IgD-negative memory B cell (primary cell): ENCODE measurements around the gene TMEM175. TPM values are rescaled to one million over a fixed set of nuclear protein-coding genes. Genes with fewer than 3 reads are reported as not detected.
"Not testable (repeated sequence)": the region's sequence is repeated elsewhere in the genome, so short reads cannot be mapped to it uniquely, and the experiment has no call there.

ENCODE experiments used
- H3K27ac Mint-ChIP-seq, 3 donors: one replicate each; pipeline ENCODE4 v1.8.0; 2020 to 2022; ENCODE audit warnings: mild to moderate bottlenecking in 3 of 3, mixed read lengths in 3 of 3, moderate library complexity in 1 of 3
- H3K27me3 Mint-ChIP-seq: one replicate; pipeline ENCODE4 v1.8.0; 2021; ENCODE audit warnings: mixed read lengths
- H3K36me3 Mint-ChIP-seq: one replicate; pipeline ENCODE4 v1.8.0; 2020; ENCODE audit warnings: mild to moderate bottlenecking, mixed read lengths
- H3K4me1 Mint-ChIP-seq, 3 donors: one replicate each; pipeline ENCODE4 v1.8.0; 2020 to 2022; ENCODE audit warnings: mixed read lengths in 3 of 3, mild to moderate bottlenecking in 1 of 3
- H3K4me3 Mint-ChIP-seq, 4 donors: one replicate each; pipeline ENCODE4 v1.8.0; 2020 to 2022; ENCODE audit warnings: mild to moderate bottlenecking in 4 of 4, mixed read lengths in 4 of 4, moderate library complexity in 3 of 4
- H3K9me3 Mint-ChIP-seq, 3 donors: one replicate each; pipeline ENCODE4 v1.8.0; 2020 to 2021; ENCODE audit warnings: mixed read lengths in 3 of 3, mild to moderate bottlenecking in 1 of 3
- polyA plus RNA-seq: library from polyadenylated mRNA; unstranded; fragments of 300-500 nt; fragmentation: Illumina TruSeq; gene quantifications from one replicate; pipeline ENCODE4 v1.2.3, GENCODE V29; 2021

TMEM175 gene
- polyA plus RNA-seq, 1 donor from 2014 or later: 20.0 TPM

DNA sequence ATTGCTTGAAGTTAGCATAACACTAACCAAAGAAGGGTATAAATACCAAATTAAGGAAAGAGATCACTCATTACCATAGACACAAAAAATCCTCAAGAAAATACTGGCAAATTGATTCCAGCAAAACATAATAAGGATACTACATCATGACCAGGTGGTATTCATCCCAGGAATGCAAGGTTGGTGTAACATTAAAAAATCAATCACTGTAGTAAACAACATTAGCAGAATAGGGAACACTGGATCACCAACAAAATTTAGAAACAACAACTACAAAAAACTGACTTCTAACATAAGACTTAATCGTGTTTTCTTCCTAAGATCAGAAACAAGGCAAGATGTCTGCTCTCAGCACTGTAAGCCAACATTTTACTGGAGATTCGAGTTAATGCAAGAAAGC is 14.3 kb upstream of the TMEM175 start:
- H3K9me3 Mint-ChIP-seq: peaks cover 0 to 3% (median 0%) of the 10 kb centered on the region in 3 donors
- H3K27ac Mint-ChIP-seq: no peak overlapping the region
- peak overlapping the region in 1 of 4 donors; percentile 18 for H3K4me3 Mint-ChIP-seq
- H3K27me3 Mint-ChIP-seq: no peaks in the 10 kb centered on the region
- peaks cover 3% of the 10 kb centered on the region for H3K36me3 Mint-ChIP-seq
- peaks cover 44 to 58% (median 50%) of the 10 kb centered on the region in 3 donors for H3K4me1 Mint-ChIP-seq

DNA sequence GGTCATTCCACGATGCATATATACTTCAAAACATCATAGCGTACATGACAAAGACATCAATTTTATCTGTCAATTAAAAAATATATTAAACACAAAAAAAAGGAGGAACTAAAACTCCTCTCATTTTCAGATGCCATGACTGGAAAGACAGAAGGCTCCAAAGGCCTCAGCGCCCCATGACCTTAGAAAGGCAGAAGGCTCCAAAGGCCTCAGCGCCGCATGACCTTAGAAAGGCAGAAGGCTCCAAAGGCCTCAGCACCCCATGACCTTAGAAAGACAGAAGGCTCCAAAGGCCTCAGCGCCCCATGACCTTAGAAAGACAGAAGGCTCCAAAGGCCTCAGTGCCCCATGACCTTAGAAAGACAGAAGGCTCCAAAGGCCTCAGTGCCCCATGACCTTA is 13.7 kb upstream of the TMEM175 start:
- not testable (repeated sequence) for H3K36me3 Mint-ChIP-seq, H3K27ac Mint-ChIP-seq, H3K4me3 Mint-ChIP-seq, H3K9me3 Mint-ChIP-seq, H3K27me3 Mint-ChIP-seq
- H3K4me1 Mint-ChIP-seq: peaks cover 47 to 62% (median 50%) of the 10 kb centered on the region in 3 donors

DNA sequence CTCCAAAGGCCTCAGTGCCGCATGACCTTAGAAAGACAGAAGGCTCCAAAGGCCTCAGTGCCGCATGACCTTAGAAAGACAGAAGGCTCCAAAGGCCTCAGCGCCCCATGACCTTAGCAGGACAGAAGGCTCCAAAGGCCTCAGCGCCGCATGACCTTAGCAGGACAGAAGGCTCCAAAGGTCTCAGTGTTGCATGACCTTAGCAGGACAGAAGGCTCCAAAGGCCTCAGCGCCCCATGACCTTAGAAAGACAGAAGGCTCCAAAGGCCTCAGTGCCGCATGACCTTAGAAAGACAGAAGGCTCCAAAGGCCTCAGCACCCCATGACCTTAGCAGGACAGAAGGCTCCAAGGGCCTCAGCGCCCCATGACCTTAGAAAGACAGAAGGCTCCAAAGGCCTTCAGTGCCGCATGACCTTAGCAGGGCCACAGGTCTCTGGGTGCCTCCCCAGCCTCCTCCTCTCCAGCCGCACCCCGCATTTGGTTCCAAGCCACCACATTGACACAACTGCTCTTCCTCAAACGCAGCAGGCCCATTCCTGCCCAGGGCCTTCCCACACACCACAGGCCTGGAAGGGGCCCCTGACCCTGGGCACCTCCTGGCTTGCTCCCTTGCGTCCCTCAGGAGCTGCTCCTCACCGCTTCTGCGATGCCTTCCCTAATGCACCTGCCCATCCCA is 13.1 kb upstream of the TMEM175 start:
- Mint-ChIP-seq H3K4me3 (peak overlapping the region in 1 of 4 donors; percentile 56), H3K27ac (peak overlapping the region in 1 of 3 donors; percentile 52), H3K4me1 (peaks cover 48 to 63% (median 52%) of the 10 kb centered on the region in 3 donors)
- H3K9me3 Mint-ChIP-seq, H3K36me3 Mint-ChIP-seq, H3K27me3 Mint-ChIP-seq: not testable (repeated sequence)

DNA sequence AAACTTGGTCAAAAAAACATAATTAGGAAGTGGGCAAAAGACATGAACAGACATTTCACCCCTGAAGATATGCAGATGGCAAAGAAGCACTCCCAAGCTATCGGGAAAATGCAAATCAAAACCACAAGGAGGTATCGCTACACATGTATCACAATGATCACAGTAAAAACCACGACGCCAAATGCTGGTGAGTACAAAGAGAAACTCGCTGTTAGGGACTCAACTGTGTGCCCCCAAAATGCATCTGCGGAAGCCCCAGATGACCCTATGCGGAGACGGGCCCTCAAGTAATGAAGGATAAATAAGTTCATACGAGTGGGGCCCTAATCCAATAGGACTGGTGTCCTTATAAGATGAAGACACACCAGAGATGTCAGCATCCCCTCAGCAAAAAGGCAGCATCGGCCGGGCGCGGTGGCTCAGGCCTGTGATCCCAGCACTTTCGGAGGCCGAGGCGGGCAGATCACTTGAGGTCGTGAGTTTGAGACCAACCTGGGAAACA is 10.4 kb upstream of the TMEM175 start:
- H3K9me3 Mint-ChIP-seq: peaks cover 0 to 3% (median 0%) of the 10 kb centered on the region in 3 donors
- peaks cover 5% of the 10 kb centered on the region for H3K36me3 Mint-ChIP-seq
- peak overlapping the region; percentile 60 to 92 (median 87) for H3K4me3 Mint-ChIP-seq
- no peaks in the 10 kb centered on the region for H3K27me3 Mint-ChIP-seq
- peak overlapping the region; percentile 88 to 97 (median 97) for H3K27ac Mint-ChIP-seq
- peaks cover 54 to 60% (median 55%) of the 10 kb centered on the region in 3 donors for H3K4me1 Mint-ChIP-seq

DNA sequence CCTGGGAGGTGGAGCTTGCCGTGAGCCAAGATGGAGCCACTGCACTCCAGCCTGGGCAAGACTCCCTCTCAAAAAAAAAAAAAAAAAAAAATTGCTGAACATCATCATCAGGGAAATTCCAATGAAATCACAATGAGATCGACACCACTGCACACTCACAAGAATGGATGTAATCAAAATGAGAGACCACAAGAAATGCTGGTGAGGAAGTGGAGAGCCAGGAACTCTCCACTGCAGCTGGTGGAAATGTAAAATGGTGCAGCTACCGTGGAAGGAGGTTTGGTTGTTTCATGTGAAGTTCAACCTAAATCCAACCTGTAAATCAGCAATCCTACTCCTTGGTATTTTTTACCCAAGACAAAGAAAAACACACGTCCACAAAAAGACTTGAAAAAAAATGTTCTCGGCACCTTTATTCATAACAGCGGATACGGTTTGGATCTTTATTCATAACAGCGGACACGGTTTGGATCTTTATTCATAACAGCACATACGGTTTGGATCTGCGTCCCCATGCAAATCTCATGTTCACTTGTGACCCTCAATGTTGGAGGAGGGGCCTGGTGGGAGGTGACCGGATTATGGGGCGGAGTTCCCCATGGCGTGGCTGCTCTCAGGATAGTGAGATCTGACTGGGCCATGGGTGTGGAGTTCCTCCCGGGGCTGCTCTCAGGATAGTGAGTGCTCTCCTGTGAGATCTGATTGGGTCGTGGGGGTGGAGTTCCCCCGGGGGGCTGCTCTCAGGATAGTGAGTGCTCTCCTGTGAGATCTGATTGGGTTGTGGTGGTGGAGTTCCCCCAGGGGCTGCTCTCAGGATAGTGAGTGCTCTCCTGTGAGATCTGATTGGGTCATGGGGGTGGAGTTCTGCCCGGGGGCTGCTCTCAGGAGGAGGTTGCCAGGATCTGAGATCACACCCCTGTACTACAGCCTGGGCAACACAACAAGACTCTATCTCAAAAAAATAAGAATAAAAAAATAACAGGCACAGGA is 7.9 kb upstream of the TMEM175 start:
- Mint-ChIP-seq H3K4me1 (peaks cover 41 to 51% (median 51%) of the 10 kb centered on the region in 3 donors), H3K9me3 (peaks cover 0 to 2% (median 0%) of the 10 kb centered on the region in 3 donors), H3K36me3 (peaks cover 4% of the 10 kb centered on the region), H3K4me3 (peak overlapping the region; percentile 23 to 85 (median 69)), H3K27me3 (no peaks in the 10 kb centered on the region), H3K27ac (peak overlapping the region; percentile 84 to 94 (median 90))

DNA sequence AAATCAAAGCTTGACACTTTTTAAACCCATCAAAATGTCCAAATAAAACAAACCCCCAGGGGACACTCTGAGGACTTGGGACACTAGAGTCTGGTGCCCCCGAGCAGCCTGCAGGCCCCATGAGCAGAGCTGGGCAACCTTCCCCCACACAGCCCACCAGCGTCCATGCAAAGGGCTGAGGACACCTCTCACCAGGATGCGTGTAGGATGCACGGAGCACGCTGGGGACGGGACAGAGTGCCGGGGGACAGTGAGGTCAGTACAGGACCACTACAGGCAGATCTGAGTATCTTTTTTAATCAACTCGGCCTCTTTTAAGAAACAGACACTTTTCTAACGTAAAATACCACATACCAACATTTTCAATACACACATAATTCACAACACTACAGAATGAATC is 7.1 kb upstream of the TMEM175 start:
- peaks cover 2% of the 10 kb centered on the region for H3K36me3 Mint-ChIP-seq
- no peaks in the 10 kb centered on the region for H3K9me3 Mint-ChIP-seq
- H3K4me3 Mint-ChIP-seq: peak overlapping the region in 1 of 4 donors; percentile 71
- no peaks in the 10 kb centered on the region for H3K27me3 Mint-ChIP-seq
- peak overlapping the region; percentile 73 to 94 (median 84) for H3K27ac Mint-ChIP-seq
- peaks cover 38 to 50% (median 48%) of the 10 kb centered on the region in 3 donors for H3K4me1 Mint-ChIP-seq

DNA sequence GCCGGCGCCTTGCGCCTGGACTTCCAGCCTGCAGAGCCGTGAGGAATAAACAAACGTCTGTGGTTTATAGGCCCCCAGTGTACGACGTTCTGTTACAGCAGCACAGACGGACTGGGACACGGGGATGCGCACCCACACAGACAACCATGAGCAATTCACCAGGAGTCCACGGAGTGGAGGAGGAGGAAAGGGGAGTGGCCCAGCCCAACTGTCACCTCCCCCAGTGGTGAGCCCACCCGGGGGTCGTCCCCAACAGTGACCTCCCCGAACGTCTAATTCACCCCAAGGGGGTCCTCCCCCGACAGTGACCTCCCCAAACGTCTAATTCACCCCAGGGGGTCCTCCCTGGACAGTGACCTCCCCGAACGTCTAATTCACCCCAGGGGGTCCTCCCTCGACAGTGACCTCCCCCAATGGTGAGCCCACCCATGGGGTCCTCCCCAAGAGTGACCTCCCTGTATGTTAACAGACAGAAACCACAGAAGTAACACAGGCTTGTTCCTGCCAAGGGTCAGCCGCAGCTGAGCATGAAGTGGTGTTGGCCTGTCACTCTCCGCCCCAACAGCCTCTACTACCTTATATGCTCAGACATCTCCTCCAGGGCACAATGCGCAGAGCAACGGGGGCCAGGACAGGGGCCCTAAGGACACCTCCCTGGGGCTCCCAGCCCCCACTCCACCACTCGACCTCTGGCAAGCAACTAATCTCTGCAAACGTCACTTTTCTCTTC is 6.3 kb upstream of the TMEM175 start:
- Mint-ChIP-seq H3K36me3 (peaks cover 2% of the 10 kb centered on the region), H3K9me3 (no peaks in the 10 kb centered on the region), H3K27ac (peak overlapping the region in 2 of 3 donors; percentile 47 to 84), H3K4me3 (peak overlapping the region in 2 of 4 donors; percentile 63 to 73), H3K27me3 (no peaks in the 10 kb centered on the region), H3K4me1 (peaks cover 46 to 55% (median 55%) of the 10 kb centered on the region in 3 donors)

DNA sequence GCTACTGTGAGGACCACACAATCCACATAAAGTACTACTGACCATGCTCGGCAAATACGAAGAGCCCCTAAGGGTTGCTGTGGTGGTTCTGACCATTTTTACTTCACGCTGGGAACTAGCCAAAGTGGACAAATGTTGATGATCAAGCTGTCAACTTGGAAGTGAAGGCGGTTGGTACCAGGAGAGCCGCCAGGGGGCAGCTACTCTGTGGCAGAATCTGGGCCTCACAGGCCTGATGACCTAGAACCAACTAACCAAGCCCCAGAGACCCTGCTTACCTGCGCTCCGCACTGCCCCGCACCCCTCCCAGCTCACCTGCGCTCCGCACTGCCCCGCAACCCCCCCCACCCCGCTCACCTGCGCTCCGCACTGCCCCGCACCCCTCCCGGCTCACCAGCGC is 5.7 kb upstream of the TMEM175 start:
- peak overlapping the region in 1 of 3 donors; percentile 83 for H3K27ac Mint-ChIP-seq
- H3K9me3 Mint-ChIP-seq: no peaks in the 10 kb centered on the region
- peak overlapping the region in 1 of 4 donors; percentile 73 for H3K4me3 Mint-ChIP-seq
- peaks cover 43 to 57% (median 56%) of the 10 kb centered on the region in 3 donors for H3K4me1 Mint-ChIP-seq
- no peaks in the 10 kb centered on the region for H3K27me3 Mint-ChIP-seq
- H3K36me3 Mint-ChIP-seq: peaks cover 2% of the 10 kb centered on the region

DNA sequence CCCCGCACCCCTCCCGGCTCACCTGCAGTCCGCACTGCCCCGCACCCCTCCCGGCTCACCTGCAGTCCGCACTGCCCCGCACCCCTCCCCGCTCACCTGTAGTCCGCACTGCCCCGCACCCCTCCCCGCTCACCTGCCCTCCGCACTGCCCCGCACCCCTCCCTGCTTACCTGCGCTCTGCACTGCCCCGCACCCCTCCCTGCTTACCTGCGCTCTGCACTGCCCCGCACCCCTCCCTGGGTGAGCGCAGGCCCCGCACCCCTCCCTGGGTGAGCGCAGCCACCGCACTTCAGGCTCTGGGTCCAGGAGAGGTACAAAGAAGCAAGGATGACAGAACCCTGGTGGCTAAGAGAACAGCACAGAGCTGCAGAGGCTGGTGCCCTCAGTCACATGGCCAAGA is 4.7 kb upstream of the TMEM175 start:
- peaks cover 39 to 49% (median 49%) of the 10 kb centered on the region in 3 donors for H3K4me1 Mint-ChIP-seq
- not testable (repeated sequence) for H3K27ac Mint-ChIP-seq, H3K27me3 Mint-ChIP-seq, H3K36me3 Mint-ChIP-seq, H3K9me3 Mint-ChIP-seq, H3K4me3 Mint-ChIP-seq

DNA sequence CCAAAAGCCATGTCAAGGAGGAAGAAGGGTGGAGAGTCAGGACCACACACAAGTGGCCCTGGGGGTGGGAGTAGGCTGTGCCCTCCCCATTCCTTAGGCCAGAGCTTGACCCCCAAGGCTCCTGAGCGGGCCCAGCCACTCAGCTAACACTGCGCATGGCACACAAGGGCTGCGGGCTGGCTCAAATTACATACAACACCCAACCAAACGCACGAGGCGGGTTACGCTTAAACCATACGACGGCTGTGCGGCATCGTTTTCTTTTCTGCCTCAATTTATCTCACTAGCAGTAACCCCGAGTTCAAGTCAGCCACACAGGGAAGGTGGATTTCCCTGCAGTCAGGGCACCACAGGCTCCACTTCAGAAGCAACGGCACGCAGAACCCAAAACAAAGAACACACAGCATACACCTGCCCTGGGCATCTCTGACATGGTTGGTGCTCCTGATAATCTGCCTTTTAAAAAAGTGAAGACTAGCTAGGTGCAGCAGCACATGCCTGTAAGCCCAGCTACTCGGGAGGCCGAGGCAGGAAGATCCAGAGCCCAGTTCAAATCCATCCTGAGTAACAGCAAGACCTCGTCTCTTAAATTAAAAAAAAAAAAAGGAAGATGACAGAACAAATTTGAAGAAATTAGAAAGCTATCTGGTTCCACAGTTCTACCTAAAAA is 3.0 kb upstream of the TMEM175 start:
- Mint-ChIP-seq H3K4me3 (peak overlapping the region in 3 of 4 donors; percentile 39 to 74 (median 53)), H3K27me3 (no peaks in the 10 kb centered on the region), H3K4me1 (peaks cover 38 to 47% (median 46%) of the 10 kb centered on the region in 3 donors), H3K27ac (peak overlapping the region in 2 of 3 donors; percentile 42 to 67), H3K36me3 (peaks cover 2% of the 10 kb centered on the region), H3K9me3 (no peaks in the 10 kb centered on the region)

DNA sequence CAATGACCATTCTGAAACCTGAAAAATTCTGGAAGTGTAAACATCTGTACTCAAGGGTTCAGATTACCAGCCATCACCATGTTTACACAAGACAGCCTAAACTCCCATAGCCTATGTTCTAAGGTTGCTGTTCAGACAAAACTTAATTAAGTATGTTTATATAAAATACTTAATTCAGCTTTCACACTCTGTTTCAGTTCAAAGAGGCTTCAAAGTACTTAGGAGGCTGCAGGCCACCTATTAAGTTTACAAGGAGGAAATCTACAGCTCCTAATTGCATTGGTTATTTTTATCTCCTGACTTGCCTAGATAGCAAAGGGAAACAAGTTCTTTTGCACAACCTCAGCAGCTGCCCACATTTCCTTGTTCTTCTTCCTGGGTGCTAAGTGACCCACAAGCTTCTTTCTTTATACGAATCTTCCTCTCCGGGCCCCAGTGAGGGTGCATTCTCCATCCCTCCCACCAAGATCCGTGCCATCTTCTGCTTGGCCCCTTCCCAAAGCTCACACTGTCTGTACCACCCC is 2.2 kb upstream of the TMEM175 start:
- H3K27me3 Mint-ChIP-seq: no peaks in the 10 kb centered on the region
- peaks cover 2% of the 10 kb centered on the region for H3K36me3 Mint-ChIP-seq
- peak overlapping the region; percentile 93 to 99 (median 97) for H3K4me3 Mint-ChIP-seq
- H3K4me1 Mint-ChIP-seq: peaks cover 38 to 47% (median 46%) of the 10 kb centered on the region in 3 donors
- H3K27ac Mint-ChIP-seq: peak overlapping the region; percentile 10 to 97 (median 95)
- H3K9me3 Mint-ChIP-seq: no peaks in the 10 kb centered on the region

DNA sequence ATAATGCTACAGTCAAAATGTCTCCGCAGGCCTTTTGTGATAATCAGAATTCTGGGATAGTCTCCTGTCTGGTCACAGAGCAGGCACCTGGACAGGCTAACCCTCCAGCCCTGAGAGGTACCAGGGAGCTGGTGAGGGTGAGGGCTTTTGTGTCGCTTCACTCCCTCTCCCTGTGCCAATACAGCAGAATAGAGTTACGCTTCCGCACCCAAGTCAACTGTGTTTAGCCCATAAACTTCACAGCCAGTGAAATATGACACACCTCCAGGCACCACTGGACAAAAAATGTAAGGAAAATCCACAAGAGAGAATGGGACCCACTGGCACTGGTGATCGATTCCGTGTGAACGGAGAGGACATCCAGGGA is 1.4 kb upstream of the TMEM175 start:
- H3K4me3 Mint-ChIP-seq: peak overlapping the region; percentile 93 to 99 (median 97)
- H3K4me1 Mint-ChIP-seq: peaks cover 42 to 50% (median 49%) of the 10 kb centered on the region in 3 donors
- H3K27ac Mint-ChIP-seq: peak overlapping the region; percentile 60 to 97 (median 95)

DNA sequence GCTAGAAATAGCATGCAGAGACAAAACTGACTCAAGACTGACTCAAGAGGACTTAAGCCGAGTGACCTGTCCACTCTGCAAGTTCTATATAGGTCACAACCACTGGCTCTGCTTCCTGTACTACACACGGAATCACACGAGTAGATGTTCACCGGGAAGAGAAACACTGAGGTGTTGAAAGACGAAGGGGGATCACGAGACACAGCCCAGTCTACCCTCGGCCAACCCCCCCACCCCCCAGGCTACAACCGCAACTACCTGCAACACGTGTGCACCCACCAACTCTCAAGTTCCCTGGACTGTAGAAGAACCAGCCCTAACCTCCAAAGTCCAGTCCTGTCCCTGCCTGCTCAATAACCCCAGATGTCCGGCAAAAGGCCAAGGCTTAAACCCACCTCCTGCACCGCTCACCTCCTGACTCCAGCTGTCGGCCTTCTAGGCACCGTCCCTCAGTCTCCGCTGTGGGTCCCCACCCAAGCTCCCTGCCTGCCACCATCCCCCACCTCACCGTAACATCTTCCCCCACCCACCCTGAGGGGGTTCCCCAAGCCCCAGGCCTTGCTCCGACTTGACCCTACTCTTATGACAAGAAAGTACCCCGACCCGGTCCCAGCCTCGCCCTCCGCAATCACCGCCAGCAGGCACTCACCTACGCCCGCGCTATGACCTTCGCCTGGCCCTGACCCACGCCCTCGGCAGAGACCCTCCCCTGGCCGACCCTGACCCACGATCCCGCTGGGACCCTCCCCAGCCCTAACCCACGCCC is 883 bp upstream of the TMEM175 start:
- Mint-ChIP-seq H3K27ac (peak overlapping the region; percentile 95 to 97 (median 97)), H3K36me3 (no peaks in the 10 kb centered on the region), H3K4me3 (peak overlapping the region; percentile 93 to 99 (median 97)), H3K27me3 (no peaks in the 10 kb centered on the region), H3K4me1 (peaks cover 44 to 52% (median 49%) of the 10 kb centered on the region in 3 donors), H3K9me3 (no peaks in the 10 kb centered on the region)

More for the DNA sequence above, 1.4 kb upstream of the TMEM175 start:
- no peaks in the 10 kb centered on the region for H3K27me3 Mint-ChIP-seq
- H3K9me3 Mint-ChIP-seq: no peaks in the 10 kb centered on the region
- peaks cover 2% of the 10 kb centered on the region for H3K36me3 Mint-ChIP-seq
